NCI-H345 (cell line): ENCODE results near the gene ETV5.

Experiments used
- DNase-seq: peaks from one replicate; lab custom pipeline; 2025; lab: John Stamatoyannopoulos, UW

Gene ETV5

GRCh38 chr3:186123012-186123411 is 14.1 kb upstream of the ETV5 start:
- DNase-seq = no peak

- no peak for DNase-seq
Measured at GRCh38 chr3:186121968-186122367, 13.1 kb upstream of the ETV5 start.

- no peak for DNase-seq
Measured at GRCh38 chr3:186121278-186121677, 12.4 kb upstream of the ETV5 start.

GRCh38 chr3:186119499-186119898 is 10.6 kb upstream of the ETV5 start:
- no peak for DNase-seq

- DNase-seq = no peak
Measured at GRCh38 chr3:186118692-186119091, 9.8 kb upstream of the ETV5 start.

GRCh38 chr3:186117521-186118134 is 8.7 kb upstream of the ETV5 start:
- DNase-seq = no peak

GRCh38 chr3:186115239-186115996 is 6.5 kb upstream of the ETV5 start:
- no peak for DNase-seq

GRCh38 chr3:186110975-186111974 is 2.4 kb upstream of the ETV5 start:
- no peak for DNase-seq

GRCh38 chr3:186109897-186110803 is 1.3 kb upstream of the ETV5 start:
- DNase-seq = peak; percentile 61

- DNase-seq = peak; percentile 66
Measured at GRCh38 chr3:186108106-186108940, 566 bp downstream of the ETV5 start.

- DNase-seq = peak; percentile 92
Measured at GRCh38 chr3:186107215-186108105, 1.4 kb downstream of the ETV5 start.

- no peak for DNase-seq
Measured at GRCh38 chr3:186105543-186105942, 3.3 kb downstream of the ETV5 start.

GRCh38 chr3:186102687-186103086 is 6.2 kb downstream of the ETV5 start:
- no peak for DNase-seq

- DNase-seq = no peak
Measured at GRCh38 chr3:186100398-186100797, 8.5 kb downstream of the ETV5 start.

GRCh38 chr3:186099178-186099577 is 9.7 kb downstream of the ETV5 start:
- peak; percentile 48 for DNase-seq

GRCh38 chr3:186098740-186099139 is 10.1 kb downstream of the ETV5 start:
- DNase-seq = no peak

GRCh38 chr3:186097663-186098451 is 11.0 kb downstream of the ETV5 start:
- DNase-seq = peak; percentile 98

- DNase-seq = no peak
Measured at GRCh38 chr3:186097317-186097662, 11.6 kb downstream of the ETV5 start.

GRCh38 chr3:186096290-186096689 is 12.6 kb downstream of the ETV5 start:
- DNase-seq = no peak
